DND-41 (cell line): ENCODE measurements around the gene PRSS12.

Source experiments
- CTCF ChIP-seq: IDR thresholded peaks from 2 replicates; pipeline ENCODE4 v1.5.1; 2012; ENCODE audit warnings: borderline replicate concordance, low read length, moderate library complexity, mild to moderate bottlenecking; ENCODE audit not compliant: poor library complexity, severe bottlenecking; ENCODE audit errors: extremely low read depth
- EZH2 ChIP-seq: IDR thresholded peaks from 3 replicates; pipeline ENCODE4 v1.6.1; 2012; ENCODE audit warnings: borderline replicate concordance, low read depth, mild to moderate bottlenecking, moderate library complexity, low read length, inconsistent platforms; ENCODE audit not compliant: severe bottlenecking

GRCh38 chr4:118360106-118360505 is 7.3 kb upstream of the PRSS12 start:
- TF ChIP-seq CTCF (no peak), EZH2 (no peak)
